ENCODE measurements around the gene SLC46A1.
A peak's percentile ranks its signal among the peaks of the same experiment; 100 is the strongest.

Gene SLC46A1

GRCh38 chr17:28363776-28364650 lies 42.0 kb downstream of the SLC46A1 start:
- intact Hi-C loops (cut with DNase I) = no loop called here
- peak in 3 of 10 donors; percentile 41 to 57 (median 45) for DNase-seq

GRCh38 chr17:28363186-28363585 lies 42.8 kb downstream of the SLC46A1 start:
- DNase-seq = no peak
- intact Hi-C loops (cut with DNase I) = no loop called here

GRCh38 chr17:28357901-28358197 lies 48.2 kb downstream of the SLC46A1 start:
- intact Hi-C loops (cut with DNase I) = loop anchor here (1.0 kb wide), 1 partner anchor 23 kb away; the partner anchor contains the start of genes IFT20 and TNFAIP1

GRCh38 chr17:28357061-28357900 lies 48.7 kb downstream of the SLC46A1 start, which contains the start of gene POLDIP2:
Gene POLDIP2, minus strand, starts transcription at chr17:28357527. Its CDS starts 79 bp downstream, at chr17:28357448.
- peak; percentile 92 to 99 (median 96) for DNase-seq
- intact Hi-C loops (cut with DNase I) = loop anchor here (1.0 kb wide), 1 partner anchor 22 kb away; the partner anchor contains the start of genes IFT20 and TNFAIP1

More at GRCh38 chr17:28357901-28358197, 48.2 kb downstream of the SLC46A1 start:
- no peak for DNase-seq

- no peak for DNase-seq
- intact Hi-C loops (cut with DNase I) = no loop called here
Observed at GRCh38 chr17:28350271-28350670, 55.7 kb downstream of the SLC46A1 start.

- DNase-seq = peak in 1 of 10 donors; percentile 53
- intact Hi-C loops (cut with DNase I) = no loop called here
Observed at GRCh38 chr17:28348979-28349378, 57.0 kb downstream of the SLC46A1 start.

GRCh38 chr17:28347261-28347891 lies 58.6 kb downstream of the SLC46A1 start:
- DNase-seq = no peak
- intact Hi-C loops (cut with DNase I) = no loop called here

GRCh38 chr17:28346746-28347246 lies 59.2 kb downstream of the SLC46A1 start:
- no peak for DNase-seq
- intact Hi-C loops (cut with DNase I) = no loop called here

GRCh38 chr17:28346199-28346580 lies 59.8 kb downstream of the SLC46A1 start:
- DNase-seq = peak in 1 of 10 donors; percentile 27
- intact Hi-C loops (cut with DNase I) = no loop called here

GRCh38 chr17:28345419-28346198 lies 60.4 kb downstream of the SLC46A1 start:
- peak in 1 of 10 donors; percentile 75 for DNase-seq
- intact Hi-C loops (cut with DNase I) = no loop called here

Measured in posterior cingulate gyrus (tissue), 11 donors.